Activated T-cell treated with anti-CD3 and anti-CD28 coated beads for 24 hours (primary cell): ENCODE results near the gene KHSRP.

Source experiments
- DNase-seq: peaks from one replicate; pipeline ENCODE4 v3.0.0-alpha.2; 2020; ENCODE audit warnings: low read depth

The KHSRP gene, protein sequence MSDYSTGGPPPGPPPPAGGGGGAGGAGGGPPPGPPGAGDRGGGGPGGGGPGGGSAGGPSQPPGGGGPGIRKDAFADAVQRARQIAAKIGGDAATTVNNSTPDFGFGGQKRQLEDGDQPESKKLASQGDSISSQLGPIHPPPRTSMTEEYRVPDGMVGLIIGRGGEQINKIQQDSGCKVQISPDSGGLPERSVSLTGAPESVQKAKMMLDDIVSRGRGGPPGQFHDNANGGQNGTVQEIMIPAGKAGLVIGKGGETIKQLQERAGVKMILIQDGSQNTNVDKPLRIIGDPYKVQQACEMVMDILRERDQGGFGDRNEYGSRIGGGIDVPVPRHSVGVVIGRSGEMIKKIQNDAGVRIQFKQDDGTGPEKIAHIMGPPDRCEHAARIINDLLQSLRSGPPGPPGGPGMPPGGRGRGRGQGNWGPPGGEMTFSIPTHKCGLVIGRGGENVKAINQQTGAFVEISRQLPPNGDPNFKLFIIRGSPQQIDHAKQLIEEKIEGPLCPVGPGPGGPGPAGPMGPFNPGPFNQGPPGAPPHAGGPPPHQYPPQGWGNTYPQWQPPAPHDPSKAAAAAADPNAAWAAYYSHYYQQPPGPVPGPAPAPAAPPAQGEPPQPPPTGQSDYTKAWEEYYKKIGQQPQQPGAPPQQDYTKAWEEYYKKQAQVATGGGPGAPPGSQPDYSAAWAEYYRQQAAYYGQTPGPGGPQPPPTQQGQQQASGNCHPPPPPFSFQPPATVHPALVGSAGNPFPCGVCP

DNA sequence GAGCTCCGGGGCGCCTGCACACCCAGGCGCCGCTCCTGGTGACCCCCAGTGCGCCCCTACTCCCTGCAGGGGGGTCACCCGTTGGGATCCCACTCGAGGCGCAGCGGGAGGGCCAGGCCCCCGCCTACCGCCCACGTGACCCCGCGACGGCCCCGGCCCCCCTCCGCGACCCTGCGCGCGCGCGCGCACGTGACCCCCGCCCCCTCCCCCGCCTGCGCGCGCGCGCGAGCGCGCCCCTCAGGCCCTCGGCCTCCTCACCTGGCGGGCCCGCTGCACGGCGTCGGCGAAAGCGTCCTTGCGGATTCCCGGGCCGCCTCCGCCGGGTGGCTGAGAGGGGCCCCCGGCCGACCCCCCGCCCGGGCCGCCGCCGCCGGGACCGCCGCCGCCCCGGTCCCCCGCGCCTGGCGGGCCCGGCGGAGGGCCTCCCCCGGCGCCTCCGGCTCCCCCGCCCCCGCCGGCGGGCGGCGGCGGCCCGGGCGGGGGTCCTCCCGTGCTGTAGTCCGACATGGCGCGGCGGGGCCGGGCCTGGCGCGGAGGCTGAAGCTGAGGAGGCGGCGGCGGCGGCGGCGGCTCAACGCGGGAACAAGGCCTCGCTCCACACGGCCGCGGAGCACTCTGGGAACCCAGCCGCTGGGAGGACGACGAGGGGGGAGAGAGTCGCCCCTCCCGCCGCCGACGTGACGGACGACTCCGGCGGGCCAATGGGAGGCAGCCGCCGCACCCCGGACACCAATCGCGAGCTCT is at the start of gene KHSRP:
KHSRP (minus strand) TSS at position 617 of the 744 bp plus-strand sequence; CDS start at position 507, 110 bp downstream.
- no peak for DNase-seq

- DNase-seq, result no peak
Observed at GRCh38 chr19:6473647-6474046, 49.0 kb upstream of the KHSRP start.

DNA sequence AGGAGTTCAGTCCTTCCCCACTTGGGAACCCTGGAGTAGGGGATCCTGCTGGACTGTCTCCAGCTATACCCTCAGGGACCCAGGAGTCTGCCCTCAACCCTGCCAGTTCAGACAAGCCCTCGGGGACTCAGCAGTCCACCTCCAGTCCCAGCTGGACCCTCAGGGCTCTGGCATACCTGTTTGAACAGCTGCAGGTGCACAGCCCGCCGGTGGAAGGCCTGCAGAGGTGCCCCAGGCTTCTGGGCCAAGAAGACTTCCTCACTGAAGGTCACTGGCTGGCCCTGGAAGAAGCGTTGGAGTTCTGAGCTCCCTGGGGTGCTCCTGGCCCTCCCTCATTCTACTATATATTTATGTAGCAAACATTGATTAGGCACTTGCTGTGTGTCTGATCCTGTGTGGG is 48.1 kb upstream of the KHSRP start:
- no peak for DNase-seq

DNA sequence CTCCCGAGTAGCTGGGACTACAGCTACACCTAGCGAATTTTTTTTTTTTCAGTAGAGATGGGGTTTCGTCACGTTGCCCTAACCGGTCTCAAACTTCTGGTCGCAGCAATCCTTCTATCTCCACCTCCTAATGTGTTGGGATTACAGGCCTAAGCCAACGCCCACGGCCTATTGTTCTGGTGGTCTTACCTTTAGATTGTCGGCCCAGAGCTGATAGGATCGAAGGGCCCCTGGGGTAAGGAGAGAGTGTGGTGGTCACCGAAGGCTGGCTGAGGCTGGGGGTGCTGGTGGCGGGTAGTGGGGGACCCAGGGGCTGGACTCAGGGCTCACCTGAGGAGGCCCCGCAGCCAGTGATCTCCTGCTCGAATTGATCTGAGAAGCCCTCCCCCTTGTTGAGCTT is 46.5 kb upstream of the KHSRP start:
- DNase-seq, result no peak

DNA sequence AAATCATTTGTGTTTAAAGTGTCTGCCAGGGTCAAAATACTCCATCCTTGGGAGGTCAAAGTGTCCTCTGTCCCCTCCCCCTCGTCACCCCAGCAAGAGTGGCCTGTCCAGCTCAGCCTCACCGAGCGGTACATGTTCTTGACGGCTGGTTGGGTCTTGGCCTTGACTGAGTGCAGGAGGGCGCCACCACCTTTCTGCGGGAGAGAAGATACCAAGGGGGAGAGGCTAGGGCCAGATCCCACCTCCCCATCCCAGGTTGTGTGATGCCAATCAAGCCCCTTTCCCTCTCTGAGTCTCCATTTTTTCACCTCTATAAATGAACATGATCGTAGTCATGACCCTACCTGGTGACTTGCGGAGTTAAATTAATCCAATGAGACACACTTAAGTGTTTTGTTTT is 45.6 kb upstream of the KHSRP start:
- no peak for DNase-seq

DNA sequence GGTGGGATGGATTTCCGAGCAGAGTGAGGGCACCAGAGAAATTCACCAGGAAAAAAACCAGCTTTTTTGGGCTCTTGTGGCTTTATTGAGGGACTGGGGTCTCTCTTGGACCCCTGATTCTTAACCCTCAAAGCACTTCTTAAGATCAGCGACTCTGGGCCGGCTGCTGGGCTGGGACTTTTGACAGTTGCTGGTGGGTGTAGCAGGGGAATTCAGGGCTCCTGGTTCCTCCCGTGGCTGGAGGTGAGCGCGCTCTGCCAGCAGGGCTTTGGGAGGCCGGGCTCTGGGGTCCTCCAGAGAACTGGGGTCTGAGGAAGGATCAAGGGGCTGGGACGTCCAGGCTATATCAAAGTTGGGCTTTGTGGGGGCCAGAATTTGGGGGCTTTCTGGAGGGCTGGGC is 42.8 kb upstream of the KHSRP start:
- DNase-seq, result no peak

GRCh38 chr19:6466526-6467248 is 42.1 kb upstream of the KHSRP start:
- DNase-seq, result no peak

- DNase-seq, result no peak
Observed at GRCh38 chr19:6465663-6466062, 41.1 kb upstream of the KHSRP start.

DNA sequence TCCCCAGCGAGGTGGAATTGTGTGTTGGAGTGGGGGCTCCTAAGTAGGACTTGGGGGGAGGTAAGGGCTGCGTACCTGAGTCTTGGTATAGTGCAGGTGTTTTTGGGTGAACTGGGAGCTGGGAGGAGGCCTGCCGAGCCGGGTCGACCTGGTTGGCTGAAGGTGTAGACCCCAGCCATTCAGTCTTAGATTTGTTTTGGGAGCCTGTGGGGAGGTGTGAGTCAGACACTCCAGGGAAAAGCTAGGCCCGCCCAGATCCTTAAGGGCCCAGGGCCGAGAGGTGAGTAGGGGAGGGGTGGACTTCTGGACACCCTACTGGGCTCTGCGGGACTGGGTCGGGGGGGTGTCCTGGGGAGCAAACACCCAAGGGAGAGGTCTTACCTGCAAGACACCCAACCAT is 40.4 kb upstream of the KHSRP start:
- no peak for DNase-seq

GRCh38 chr19:6464070-6464873 is 39.7 kb upstream of the KHSRP start, which contains the start of gene CRB3:
Gene CRB3, plus strand, starts transcription at chr19:6464271. Its CDS starts 431 bp downstream, at chr19:6464702.
- DNase-seq, result no peak

DNA sequence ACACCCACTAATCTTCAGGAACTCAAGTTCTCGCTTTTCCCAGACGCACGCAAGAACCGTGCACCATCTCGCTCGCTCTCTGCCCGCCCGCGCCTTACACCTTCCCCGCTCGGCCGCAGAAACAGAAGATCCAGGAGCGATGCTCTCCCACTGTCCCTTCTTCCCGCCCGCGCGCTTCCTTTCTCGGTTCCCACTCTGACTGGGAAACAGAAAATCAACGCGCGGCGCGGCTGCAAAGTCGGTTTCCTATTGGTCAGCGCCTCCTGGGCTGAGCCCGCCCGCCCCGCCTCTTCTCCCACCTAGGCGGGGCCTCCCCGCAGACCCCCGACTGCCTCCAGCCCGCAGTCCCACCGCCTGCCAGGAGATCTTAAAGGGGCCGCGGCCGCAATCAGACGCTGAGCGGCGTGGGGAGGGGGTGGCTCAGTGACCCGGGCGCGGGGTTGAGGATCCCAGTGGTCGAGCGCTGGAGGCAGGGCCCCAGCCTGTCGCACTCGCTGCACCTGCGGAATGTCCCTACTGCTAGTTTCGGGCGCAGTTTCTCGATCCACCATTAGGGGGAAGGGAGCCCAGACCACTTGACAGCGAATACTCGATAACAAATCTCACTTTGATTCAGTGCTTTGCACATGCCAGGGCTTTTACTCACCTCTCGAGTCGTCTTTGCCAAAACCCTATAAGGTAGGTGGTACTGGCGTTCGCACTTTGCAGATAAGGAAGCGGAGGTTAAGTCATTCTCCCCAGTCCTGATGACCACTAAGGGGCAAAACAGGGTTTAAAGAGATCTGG is 35.7 kb upstream of the KHSRP start:
- peak; percentile 94 for DNase-seq

DNA sequence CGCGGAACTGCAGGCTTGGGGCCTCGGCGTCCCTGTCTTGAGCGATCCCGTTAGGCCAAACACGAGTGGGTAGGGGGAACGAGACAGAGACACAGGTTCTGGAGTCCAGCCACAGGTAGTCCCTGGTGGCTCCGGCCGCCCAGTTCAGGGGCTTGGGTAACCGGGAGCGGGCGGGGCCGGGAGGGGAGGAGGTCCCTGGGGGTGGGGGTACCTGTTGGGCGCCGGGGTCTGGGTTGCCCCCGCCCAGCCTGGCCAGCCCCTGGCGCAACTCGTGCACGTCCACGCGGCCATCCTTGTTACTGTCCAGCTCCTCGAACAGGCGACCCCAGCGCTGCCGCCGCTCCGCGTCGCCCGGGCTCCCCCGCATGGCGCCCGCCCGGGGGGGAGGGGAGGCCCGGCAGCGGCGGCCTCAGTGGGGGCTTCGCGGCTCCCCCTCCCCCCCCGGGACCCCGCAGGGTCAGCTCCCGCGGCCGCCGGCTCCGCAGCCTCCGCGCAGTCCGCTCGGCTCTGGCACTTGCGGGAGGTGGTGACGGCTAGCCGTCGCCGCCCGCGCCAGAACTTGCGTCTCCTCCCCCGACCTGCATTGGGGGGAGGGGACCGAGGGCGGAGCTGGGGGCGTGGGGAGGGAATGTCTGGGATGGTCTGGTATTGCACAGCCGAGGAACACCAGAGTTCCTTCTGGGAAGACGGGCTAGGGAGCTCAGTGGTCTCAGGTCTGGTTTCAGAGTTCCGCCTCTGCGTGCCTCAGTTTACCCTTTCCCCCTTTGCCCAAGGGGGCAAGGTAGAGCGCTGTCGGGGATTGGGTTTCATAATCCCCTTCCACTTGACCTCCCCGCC is 34.9 kb upstream of the KHSRP start, which contains the start of gene SLC25A23:
SLC25A23 (minus strand) TSS at position 531 of the 837 bp plus-strand sequence; CDS start at position 367, 164 bp downstream.
- DNase-seq, result peak; percentile 54

DNA sequence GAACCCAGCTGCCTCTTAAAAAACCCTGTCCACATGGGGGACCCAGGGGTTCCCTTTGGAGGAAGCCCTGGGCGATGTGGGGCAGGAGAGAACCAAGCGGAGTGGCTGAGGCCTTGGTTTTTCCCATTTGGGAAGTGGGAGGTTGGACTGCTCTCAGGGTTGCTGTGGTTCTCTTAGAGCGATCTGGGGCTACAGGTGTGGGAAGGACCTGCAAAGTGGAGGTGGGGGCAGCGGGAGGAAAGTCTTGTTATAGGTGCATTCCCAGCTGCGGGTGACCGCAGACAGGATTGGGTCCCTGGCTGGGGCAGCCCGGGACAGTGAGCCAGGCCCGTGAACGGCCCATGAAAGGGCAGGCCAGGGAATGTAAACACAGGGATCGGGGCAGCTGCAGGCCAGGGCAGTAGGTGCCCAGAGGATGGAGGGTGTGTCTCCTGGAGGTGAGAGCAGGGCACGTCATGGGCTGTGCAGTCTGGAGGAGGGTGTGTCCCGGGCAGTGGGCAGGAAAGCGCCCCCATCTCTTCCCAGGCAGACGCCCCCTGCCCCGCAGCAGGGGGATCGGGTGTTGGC is 34.2 kb upstream of the KHSRP start:
- DNase-seq, result no peak

DNA sequence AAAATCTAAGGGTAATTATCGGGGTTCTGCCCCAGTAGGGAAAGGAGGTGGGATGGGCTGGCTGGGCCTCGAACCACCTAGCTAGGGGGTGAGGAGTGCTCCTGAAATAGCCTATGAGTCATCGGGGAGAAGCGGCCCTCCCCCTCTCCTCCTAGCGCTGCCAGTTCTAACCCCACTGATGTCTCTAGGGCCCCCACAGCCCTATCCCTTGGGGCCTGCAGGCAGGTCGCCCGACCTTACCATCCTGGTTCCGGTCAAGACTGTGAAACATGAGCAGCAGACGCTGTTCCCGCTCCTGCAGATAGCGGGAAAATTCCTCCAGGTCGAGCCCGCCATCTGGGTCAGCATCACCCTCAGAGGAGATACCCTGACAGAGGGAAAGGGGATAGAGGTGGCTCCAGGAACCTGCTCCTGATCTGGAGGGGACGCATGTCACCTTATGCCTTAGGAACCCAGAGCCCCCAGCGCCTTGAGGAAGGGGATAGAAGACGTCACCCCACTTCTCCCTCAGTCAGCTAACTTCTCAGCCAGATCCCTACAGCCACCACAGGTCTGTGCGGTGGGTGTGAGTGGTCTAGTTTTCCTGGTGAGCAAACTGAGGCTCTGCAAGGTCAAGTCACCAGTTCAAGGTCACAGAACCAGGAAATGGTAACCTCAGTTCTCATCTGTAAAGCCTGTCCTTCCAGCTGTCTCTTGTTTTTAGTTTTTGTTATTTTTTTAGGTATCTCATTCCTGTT is 33.5 kb upstream of the KHSRP start:
- no peak for DNase-seq

- DNase-seq, result no peak
Observed at GRCh38 chr19:6455924-6456323, 31.3 kb upstream of the KHSRP start.

- no peak for DNase-seq
Observed at GRCh38 chr19:6453951-6454565, 29.4 kb upstream of the KHSRP start.

GRCh38 chr19:6452899-6453298 is 28.3 kb upstream of the KHSRP start:
- DNase-seq, result no peak

DNA sequence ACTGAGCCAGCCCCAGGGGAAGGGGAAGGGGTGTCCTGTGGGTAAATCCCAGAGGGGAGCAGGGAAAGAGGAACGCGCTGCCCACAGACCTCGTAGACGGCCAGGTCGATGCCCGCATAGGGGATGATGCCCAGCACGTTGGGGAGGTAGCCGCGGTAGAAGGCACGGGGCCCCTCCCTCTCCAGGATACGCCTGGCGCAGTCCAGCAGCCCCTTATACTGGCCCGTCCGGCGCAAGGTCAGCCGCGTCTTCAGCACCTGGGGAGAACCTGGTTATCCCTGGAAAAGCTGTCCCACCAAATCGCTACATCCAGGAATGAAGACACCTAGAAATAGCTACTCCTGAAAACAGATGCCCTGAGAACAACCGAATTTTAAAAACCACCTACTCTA is 27.6 kb upstream of the KHSRP start:
- DNase-seq, result no peak
